Stomach (tissue), 4 donors: ENCODE results near the gene FARS2.

Experiments
- CTCF ChIP-seq, 7 experiments: fragments of 450-650 bp in 4 of 7; fragments of 200-600 bp in 3 of 7; sonication (generic) in 3 of 7; IDR thresholded peaks; one replicate each; pipeline ENCODE4 v1.5.1; 2016 to 2019; ENCODE audit warnings: antibody characterized with exemption in 7 of 7, control low read depth in 2 of 7, mild to moderate bottlenecking in 1 of 7
- EP300 ChIP-seq: sonication (generic); formaldehyde crosslinking; IDR thresholded peaks from one replicate; pipeline ENCODE4 v1.6.1; 2017; ENCODE audit warnings: antibody characterized with exemption

- no peak for TF ChIP-seq CTCF (IDR thresholded peaks at IDR 0.05)
- TF ChIP-seq EP300, result no peak
Measured at GRCh38 chr6:5761370-5761769, 500.1 kb downstream of the FARS2 start.
